Suprapubic skin (tissue), 4 donors: ENCODE measurements around the gene DDX43. TPM values are rescaled to one million over a fixed set of nuclear protein-coding genes. Genes with fewer than 3 reads are reported as not detected.
"Not testable (repeated sequence)": the region's sequence is repeated elsewhere in the genome, so short reads cannot be mapped to it uniquely, and the experiment has no call there.

Source experiments
- DNase-seq, 2 donors: peaks; one replicate each; pipeline ENCODE4 v3.0.0-alpha.2; 2019; ENCODE audit warnings: low spot score in 2 of 2
- H3K27ac ChIP-seq: fragments of 200-600 bp; sonication (generic); one replicate; pipeline ENCODE4 v1.5.1; 2019
- H3K27me3 ChIP-seq: fragments of 200-600 bp; sonication (generic); one replicate; pipeline ENCODE4 v1.5.1; 2019
- H3K36me3 ChIP-seq: fragments of 200-600 bp; sonication (generic); one replicate; pipeline ENCODE4 v1.5.1; 2019
- H3K4me1 ChIP-seq: fragments of 200-600 bp; sonication (generic); one replicate; pipeline ENCODE4 v1.5.1; 2019
- H3K4me3 ChIP-seq: fragments of 200-600 bp; sonication (generic); one replicate; pipeline ENCODE4 v1.5.1; 2019; ENCODE audit warnings: mild to moderate bottlenecking
- H3K9me3 ChIP-seq: fragments of 200-600 bp; sonication (generic); one replicate; pipeline ENCODE4 v1.5.1; 2019
- CTCF ChIP-seq, 2 donors: fragments of 200-600 bp in 1 of 2; fragments of 450-650 bp in 1 of 2; sonication (generic) in 1 of 2; IDR thresholded peaks; one replicate each; pipeline ENCODE4 v1.5.1; 2016 to 2019; ENCODE audit warnings: antibody characterized with exemption in 2 of 2, mild to moderate bottlenecking in 1 of 2, moderate library complexity in 1 of 2
- EP300 ChIP-seq: sonication (generic); formaldehyde crosslinking; IDR thresholded peaks from one replicate; pipeline ENCODE4 v1.6.1; 2017; ENCODE audit warnings: antibody characterized with exemption
- POLR2A ChIP-seq, 2 donors: fragments of 450-650 bp; IDR thresholded peaks; one replicate each; pipeline ENCODE4 v1.6.1; 2017; ENCODE audit warnings: antibody characterized with exemption in 2 of 2, mild to moderate bottlenecking in 2 of 2, moderate library complexity in 2 of 2
- POLR2AphosphoS5 ChIP-seq, 3 donors: sonication (generic); formaldehyde crosslinking; IDR thresholded peaks; one replicate each; pipeline ENCODE4 v1.6.1; 2017; ENCODE audit warnings: antibody characterized with exemption in 3 of 3
- WGBS: methylation state at CpG from one replicate; pipeline ENCODE4 v1.1.5; 2018; 5-methylcytosine and 5-hydroxymethylcytosine counted together
- total RNA-seq, 4 donors: library from RNA; depleted of rRNA; stranded (reverse); fragments of >200 nt; gene quantifications; one replicate each; pipeline ENCODE4 v1.1.0, GENCODE V29; 2016

Gene DDX43
- total RNA-seq, 4 donors from 2014 or later, result 0.34 to 3.1 (median 0.60) TPM

GRCh38 chr6:73435236-73435635, 40.6 kb downstream of the DDX43 start:
- Histone ChIP-seq H3K27me3 (no peaks in the 10 kb centered on the region), H3K4me3 (no peak overlapping the region), H3K36me3 (peaks cover 7% of the 10 kb centered on the region), H3K4me1 (no peaks in the 10 kb centered on the region), H3K9me3 (no peaks in the 10 kb centered on the region), H3K27ac (no peak overlapping the region)
- TF ChIP-seq POLR2AphosphoS5 (IDR thresholded peaks at IDR 0.05) (no peak), EP300 (no peak), POLR2A (IDR thresholded peaks at IDR 0.05) (no peak), CTCF (IDR thresholded peaks at IDR 0.05) (no peak)
- no peak for DNase-seq
- 91% methylated on average over 3 of the region's 3 CpGs for WGBS

- Histone ChIP-seq H3K9me3 (no peaks in the 10 kb centered on the region), H3K4me1 (no peaks in the 10 kb centered on the region), H3K27ac (no peak overlapping the region), H3K36me3 (peaks cover 19% of the 10 kb centered on the region), H3K27me3 (no peaks in the 10 kb centered on the region), H3K4me3 (no peak overlapping the region)
- 87% methylated on average over 3 of the region's 3 CpGs for WGBS
- no peak for DNase-seq
- TF ChIP-seq POLR2AphosphoS5 (IDR thresholded peaks at IDR 0.05) (no peak), EP300 (no peak), CTCF (IDR thresholded peaks at IDR 0.05) (no peak), POLR2A (IDR thresholded peaks at IDR 0.05) (no peak)
Measured at GRCh38 chr6:73443555-73443954, 48.9 kb downstream of the DDX43 start.

GRCh38 chr6:73451223-73452106, 56.8 kb downstream of the DDX43 start:
- Histone ChIP-seq H3K27me3 (no peaks in the 10 kb centered on the region), H3K9me3 (no peaks in the 10 kb centered on the region), H3K4me3 (peak overlapping the region; percentile 80), H3K36me3 (no peaks in the 10 kb centered on the region), H3K27ac (peak overlapping the region; percentile 66), H3K4me1 (peaks cover 16% of the 10 kb centered on the region)
- WGBS, result 0% methylated on average over 28 of the region's 79 CpGs
- no peak for TF ChIP-seq CTCF (IDR thresholded peaks at IDR 0.05)
- no peak for TF ChIP-seq POLR2A (IDR thresholded peaks at IDR 0.05)
- no peak for TF ChIP-seq EP300
- TF ChIP-seq POLR2AphosphoS5 (IDR thresholded peaks at IDR 0.05), result no peak
- peak; percentile 65 to 80 for DNase-seq

- 0% methylated on average over 8 of the region's 23 CpGs for WGBS
- H3K36me3 ChIP-seq, result no peaks in the 10 kb centered on the region
- peak within 1 kb of the TSS; percentile 66 for H3K27ac ChIP-seq
- no peaks in the 10 kb centered on the region for H3K9me3 ChIP-seq
- TF ChIP-seq CTCF (IDR thresholded peaks at IDR 0.05) (no peak), POLR2A (IDR thresholded peaks at IDR 0.05) (peak in 1 of 2 donors; percentile 32), POLR2AphosphoS5 (IDR thresholded peaks at IDR 0.05) (peak in 1 of 3 donors; percentile 23)
- H3K4me3 ChIP-seq, result peak within 1 kb of the TSS; percentile 80
- peak; percentile 81 to 86 for DNase-seq
- peaks cover 16% of the 10 kb centered on the region for H3K4me1 ChIP-seq
- H3K27me3 ChIP-seq, result no peaks in the 10 kb centered on the region
Measured at GRCh38 chr6:73452107-73452461, 57.5 kb downstream of the DDX43 start, which contains the start of gene CGAS. CGAS (minus strand) TSS chr6:73452297; CDS start chr6:73452181, 116 bp downstream.

- no peak overlapping the region for H3K27ac ChIP-seq
- no peak overlapping the region for H3K4me3 ChIP-seq
- H3K4me1 ChIP-seq, result peaks cover 10% of the 10 kb centered on the region
- 57% methylated on average over 3 of the region's 3 CpGs for WGBS
- no peaks in the 10 kb centered on the region for H3K9me3 ChIP-seq
- H3K27me3 ChIP-seq, result no peaks in the 10 kb centered on the region
- no peaks in the 10 kb centered on the region for H3K36me3 ChIP-seq
- TF ChIP-seq CTCF (IDR thresholded peaks at IDR 0.05), result no peak
- no peak for TF ChIP-seq EP300
- no peak for TF ChIP-seq POLR2AphosphoS5 (IDR thresholded peaks at IDR 0.05)
- TF ChIP-seq POLR2A (IDR thresholded peaks at IDR 0.05), result no peak
- no peak for DNase-seq
Measured at GRCh38 chr6:73455865-73456629, 61.4 kb downstream of the DDX43 start.

- DNase-seq, H3K27me3 ChIP-seq, H3K27ac ChIP-seq, H3K4me3 ChIP-seq, H3K9me3 ChIP-seq, H3K36me3 ChIP-seq: not testable (repeated sequence)
- peaks cover 17% of the 10 kb centered on the region for H3K4me1 ChIP-seq
- 69% methylated on average over 7 of the region's 7 CpGs for WGBS
Measured at GRCh38 chr6:73459474-73459873, 64.8 kb downstream of the DDX43 start.
